ENCODE measurements around the gene NME2.
A peak's percentile ranks its signal among the peaks of the same experiment; 100 is the strongest.
"Not testable (repeated sequence)": the region's sequence is repeated elsewhere in the genome, so short reads cannot be mapped to it uniquely, and the experiment has no call there.

The NME2 gene

DNA sequence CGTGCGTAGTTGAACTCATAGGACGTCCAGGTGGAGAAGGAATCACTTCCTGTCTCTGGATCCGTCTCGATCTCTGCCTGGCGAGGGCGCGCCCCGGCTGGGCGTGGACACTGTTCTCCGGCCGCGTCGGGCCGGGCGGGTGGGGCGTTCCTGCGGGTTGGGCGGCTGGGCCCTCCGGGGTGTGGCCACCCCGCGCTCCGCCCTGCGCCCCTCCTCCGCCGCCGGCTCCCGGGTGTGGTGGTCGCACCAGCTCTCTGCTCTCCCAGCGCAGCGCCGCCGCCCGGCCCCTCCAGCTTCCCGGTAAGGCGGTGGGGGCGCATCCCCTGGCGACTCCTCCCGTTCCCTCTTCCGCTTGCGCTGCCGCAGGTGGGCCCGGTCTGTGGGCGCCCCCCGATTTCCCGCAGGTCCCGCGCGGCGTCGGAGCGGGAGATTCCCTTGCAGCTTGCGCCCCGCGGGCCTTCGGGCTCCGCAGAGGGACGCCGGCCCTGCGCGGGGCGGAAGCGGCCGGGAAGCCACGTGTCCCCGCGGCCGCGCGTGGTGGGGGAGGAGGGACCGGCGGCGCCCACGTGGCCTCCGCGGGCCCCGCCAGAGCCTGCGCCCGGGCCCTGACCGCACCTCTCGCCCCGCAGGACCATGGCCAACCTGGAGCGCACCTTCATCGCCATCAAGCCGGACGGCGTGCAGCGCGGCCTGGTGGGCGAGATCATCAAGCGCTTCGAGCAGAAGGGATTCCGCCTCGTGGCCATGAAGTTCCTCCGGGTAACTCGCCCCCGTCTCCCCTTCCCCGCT lies at the start of gene NME2:
Gene NME2 (plus strand): TSS at position 214 of the 789 bp plus-strand sequence. CDS start 420 bp downstream, at position 634.
- peak; percentile 61 to 97 (median 78) for DNase-seq
- intact Hi-C loops (cut with DNase I) = loop anchor here (2.0 kb wide), 1 partner anchor 94 kb away; the partner anchor contains the start of genes MBTD1 and UTP18

DNA sequence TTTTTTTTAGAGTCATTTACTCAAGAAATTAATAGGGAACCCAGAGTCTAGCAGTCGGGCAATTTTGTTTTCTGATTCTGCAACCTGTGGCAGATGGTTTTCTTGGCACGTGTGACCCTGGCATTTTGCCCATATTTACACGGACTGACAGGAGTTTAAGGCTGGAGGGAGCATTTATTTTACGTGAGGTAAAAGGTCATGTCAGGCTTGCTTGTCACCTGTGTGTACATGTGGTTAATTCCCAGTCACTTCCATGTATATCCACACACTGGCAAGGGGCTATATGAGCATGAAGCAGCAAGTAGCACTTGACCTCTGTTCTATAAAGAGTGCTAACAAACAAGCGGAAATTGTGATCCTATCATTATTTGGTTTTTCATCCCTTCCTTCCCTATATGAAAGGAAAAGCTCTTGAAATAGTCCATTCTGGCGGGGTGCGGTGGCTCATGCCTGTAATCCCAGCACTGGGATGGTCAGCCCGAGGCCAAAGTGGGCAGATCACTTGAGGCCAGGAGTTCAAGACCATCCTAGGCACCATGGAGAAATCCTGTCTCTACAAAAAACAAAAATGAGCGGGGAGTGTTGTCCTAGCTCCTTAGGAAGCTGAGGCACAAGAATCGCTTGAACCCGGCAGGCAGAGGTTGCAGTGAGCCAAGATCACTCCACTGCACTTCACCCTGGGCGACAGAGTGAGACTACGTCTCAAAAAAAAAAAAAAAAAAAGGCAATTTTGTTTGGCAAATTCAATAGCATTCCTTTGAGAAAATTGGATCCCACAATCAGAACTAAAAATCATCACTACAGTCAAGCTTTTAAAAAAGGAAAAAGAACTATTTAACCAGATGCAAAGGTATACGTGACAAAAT lies 47.6 kb upstream of the NME2 start:
- DNase-seq = no peak
- intact Hi-C loops (cut with DNase I) = no loop called here

DNA sequence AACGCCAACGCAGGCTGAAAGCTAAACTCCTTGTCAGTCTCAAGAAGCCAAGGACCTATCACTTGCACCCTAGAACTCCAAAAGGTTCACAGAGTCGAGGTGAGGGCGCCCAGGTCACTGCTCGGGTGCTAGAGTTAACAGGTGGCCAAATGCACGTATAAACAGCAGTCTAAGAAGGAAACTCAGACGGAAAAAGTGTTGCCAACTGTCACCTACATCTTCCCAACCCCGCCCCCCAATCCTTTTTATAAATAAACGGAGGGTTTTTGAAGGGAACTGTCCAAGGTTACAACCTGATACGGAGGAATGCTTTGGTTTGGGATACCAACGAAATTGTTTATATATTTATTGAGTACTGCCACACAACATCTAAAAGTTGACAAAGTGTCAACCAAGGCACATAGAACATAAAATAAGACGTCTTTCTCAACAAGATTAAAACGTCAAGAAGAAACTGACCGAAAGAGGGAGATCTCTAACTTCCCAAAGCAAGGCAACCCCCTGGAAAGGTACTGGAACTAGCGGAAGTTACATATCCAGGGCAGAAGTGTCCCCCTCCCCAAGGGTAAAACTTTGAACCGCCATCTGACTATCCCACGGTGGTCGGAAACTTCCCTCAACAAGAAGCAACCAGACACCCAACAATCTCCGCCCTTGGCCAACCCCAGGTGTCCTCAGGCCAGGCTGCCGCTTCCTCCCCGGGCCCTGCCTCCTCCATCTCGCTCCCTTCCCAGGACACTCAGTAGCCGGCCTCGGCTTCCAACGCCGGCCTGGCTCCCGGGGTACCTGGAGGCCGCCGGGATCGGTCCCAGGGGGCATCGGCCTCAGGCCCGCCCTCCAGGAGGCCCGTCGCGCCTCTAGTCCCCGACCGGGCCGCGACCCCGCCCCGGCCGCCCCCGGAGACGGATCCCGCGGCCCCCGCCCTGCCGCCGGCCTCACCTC lies 46.5 kb upstream of the NME2 start:
- DNase-seq = peak in 4 of 10 donors; percentile 8 to 89 (median 53)
- intact Hi-C loops (cut with DNase I) = loop anchor here (2.0 kb wide), 2 partner anchors 33 to 73 kb away; partner anchors contain the start of gene NME1

DNA sequence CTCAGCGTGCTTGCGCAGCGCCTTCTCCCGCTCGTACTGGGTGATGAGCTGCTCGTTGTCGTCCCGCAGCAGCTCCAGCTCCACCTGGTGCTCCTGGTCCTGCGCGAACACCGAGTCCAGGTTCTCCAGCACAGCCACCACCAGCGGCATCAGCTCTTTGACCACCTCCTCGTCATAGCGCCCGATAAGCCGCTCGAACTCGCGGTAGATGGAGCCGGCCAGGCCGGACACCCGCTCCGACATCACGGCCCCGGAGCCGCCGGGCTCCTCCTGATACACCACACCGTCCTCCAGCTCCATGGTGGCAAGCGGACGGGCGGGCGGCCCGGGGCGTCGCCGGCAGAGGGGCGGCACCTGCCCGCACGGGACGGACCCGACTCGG lies 45.9 kb upstream of the NME2 start:
- peak in 7 of 10 donors; percentile 29 to 89 (median 44) for DNase-seq

DNA sequence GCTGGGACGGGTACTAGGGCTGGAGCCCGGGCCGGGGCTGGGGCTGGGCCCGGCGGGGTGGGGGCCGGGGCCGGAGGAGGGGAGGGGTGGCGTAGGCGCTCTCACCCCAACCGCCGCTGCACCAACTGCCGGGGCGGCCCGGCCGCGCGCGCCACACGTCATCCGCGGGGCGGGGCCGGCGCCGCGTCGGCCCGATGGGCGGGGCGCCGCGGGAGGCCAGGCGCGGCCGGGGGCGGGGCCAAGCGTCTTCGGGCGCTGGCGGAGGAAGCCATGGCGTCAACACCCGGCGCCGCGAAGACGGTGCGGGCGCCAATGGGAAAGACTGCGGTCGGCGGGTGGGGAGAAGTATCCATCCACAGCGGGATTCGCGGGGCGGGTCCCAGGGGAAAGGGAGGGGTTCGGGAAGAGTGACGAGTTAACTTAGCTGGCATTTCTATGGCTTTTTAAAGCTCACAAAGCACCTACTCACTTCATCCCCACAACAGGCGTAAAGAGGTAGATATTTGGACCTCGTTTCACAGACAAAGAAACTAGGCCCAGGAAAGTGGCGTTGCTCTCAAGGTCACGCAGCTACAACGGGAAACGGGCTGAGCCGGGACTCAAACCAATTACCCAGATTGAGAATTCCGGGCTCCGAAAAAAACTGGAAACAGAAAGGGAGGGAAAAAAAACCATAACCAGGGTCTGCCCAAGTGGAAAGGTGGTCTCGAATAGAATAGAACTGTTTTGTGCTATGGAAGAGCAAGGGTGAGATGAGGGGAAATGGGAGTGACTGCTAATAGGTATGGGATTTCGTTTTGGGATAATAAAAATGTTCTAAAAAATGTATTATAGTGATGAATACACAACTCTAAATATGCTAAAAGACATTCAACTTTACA lies 45.2 kb upstream of the NME2 start, which contains the start of gene SPAG9:
Gene SPAG9 (minus strand): TSS at position 130 of the 881 bp plus-strand sequence. CDS start 212 bp downstream, outside the sequence.
- DNase-seq = peak; percentile 81 to 99 (median 93)
- intact Hi-C loops (cut with DNase I) = loop anchor here (2.0 kb wide), 2 partner anchors 32 to 74 kb away; partner anchors contain the start of gene NME1

More for the DNA sequence above, 45.9 kb upstream of the NME2 start:
- intact Hi-C loops (cut with DNase I) = loop anchor here (2.0 kb wide), 2 partner anchors 32 to 74 kb away; partner anchors contain the start of gene NME1

DNA sequence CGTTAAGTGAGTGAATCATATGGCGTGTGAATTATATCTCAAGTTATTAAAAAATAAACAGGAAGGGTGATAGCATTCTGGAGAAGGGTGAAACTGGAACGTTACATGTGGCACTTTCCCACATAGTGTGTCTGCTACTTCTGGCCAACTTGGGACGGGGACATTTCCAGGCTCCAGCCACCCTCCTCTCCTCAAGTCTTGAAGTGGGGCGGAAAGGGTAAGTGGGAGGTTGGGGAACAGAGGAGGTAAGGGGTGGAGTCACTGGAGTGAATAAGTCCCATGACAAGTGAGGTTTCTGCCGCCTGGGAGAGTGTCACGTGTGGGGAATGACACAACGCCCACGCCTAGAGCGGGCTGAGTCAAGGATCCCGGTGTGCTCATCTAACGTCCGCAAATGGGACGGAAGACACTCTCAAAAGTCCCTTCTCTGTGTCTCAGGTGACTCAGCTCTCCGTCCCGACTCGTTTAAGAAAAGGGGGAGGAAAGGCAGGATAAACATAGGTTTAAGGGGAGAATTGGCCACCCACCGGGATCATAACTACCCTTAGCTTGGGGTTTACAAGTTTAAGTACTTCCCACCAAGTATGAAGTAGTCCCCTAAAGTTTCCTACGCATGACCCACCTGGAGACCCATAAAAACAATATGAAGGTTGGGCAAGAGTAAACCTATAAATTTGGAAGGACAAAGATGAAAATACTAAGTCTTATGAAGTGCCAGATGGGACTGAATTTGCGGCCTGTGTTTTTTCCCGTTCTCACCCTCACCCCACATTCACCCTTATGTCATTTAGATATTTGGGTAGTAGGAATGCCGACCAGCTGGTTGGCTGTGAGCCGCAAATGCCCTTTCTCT lies 44.4 kb upstream of the NME2 start:
- peak; percentile 44 to 91 (median 62) for DNase-seq
- intact Hi-C loops (cut with DNase I) = loop anchor here (2.0 kb wide), 2 partner anchors 31 to 75 kb away; partner anchors contain the start of gene NME1

DNA sequence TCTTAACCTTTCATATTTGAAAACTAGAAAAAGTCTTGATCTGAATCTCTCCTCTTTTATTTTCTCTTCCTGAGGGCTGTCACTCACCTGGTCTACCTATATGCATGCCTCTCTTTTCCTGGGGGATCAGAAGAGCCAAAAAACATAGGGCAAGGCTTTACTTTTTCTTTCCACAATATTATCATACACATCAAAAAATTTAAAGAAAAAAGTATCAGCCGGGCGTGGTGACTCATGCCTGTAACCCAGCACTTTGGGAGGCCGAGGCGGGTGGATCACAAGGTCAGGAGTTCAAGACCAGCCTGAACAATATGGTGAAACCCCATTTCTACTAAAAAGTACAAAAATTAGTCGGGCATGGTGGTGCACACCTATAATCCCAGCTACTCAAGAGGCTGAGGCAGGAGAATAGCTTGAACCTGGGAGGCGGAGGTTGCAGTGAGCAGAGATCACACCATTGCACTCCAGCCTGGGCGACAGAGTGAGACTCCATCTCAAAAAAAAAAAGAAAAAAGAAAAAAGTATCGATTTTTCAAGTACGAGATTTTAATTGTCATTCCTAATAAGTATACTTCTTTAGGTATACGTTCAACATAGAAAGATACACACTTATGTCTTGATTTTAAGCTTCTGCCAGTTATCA lies 43.6 kb upstream of the NME2 start:
- DNase-seq = not testable (repeated sequence)

DNA sequence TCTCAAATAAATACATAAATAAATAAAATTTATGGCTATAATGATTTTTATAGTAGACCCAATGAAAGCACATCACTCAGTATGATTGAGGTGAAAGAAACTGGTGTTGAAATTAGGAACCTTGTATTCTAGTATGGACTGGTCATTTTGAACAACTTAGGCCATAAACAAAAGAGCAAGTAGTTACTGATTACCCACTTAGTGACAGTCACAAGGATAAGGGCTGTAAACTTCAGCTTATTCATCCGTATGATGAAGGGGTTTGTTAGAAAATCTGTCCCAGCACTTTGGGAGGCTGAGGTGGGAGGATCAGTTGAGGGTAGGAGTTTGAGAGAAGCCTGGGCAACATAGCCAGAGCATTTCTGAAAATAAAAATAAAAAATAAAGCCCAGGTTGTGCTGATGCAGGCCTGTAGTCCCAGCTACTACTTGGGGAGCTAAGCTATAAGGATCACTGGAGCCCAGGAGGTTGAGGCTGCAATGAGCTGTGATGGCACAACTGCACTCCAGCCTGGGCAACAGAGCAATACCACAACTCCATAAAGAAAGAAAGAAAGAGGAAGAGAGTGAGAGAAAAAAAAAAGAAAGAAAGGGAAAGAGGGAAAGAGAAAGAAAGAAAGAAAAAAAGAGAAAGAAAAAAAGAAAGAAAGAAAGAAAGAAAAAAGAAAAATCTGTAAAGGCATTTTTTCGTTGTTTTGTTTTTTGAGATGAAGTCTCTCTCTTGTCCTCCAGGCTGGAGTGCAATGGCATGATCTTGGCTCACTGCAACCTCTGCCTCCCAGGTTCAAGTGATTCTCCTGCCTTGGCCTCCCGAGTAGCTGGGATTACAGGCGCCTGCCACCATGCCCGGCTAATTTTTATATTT lies 41.3 kb upstream of the NME2 start:
- DNase-seq = no peak
- intact Hi-C loops (cut with DNase I) = no loop called here

More for the DNA sequence above, 43.6 kb upstream of the NME2 start:
- intact Hi-C loops (cut with DNase I) = not testable (repeated sequence)

DNA sequence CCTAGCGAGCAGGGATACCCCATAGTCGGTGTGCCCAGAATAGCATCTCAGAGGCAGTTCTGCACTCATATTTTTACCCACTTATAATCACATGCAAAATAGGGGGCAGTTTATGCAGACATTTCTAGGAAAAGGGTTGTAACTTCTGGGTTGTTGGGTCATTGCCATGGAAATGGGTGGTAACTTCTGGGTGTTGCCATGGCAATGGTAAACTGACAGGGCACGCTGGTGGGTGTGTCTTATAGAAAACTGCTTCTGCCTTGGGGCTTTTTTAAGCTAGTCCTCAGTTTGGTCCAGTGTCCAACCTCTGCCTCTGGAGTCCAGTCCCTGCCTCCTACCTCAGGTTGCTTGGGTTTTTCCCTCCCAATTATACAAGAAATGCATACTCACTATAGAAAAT lies 38.1 kb upstream of the NME2 start:
- DNase-seq = no peak
- intact Hi-C loops (cut with DNase I) = no loop called here

DNA sequence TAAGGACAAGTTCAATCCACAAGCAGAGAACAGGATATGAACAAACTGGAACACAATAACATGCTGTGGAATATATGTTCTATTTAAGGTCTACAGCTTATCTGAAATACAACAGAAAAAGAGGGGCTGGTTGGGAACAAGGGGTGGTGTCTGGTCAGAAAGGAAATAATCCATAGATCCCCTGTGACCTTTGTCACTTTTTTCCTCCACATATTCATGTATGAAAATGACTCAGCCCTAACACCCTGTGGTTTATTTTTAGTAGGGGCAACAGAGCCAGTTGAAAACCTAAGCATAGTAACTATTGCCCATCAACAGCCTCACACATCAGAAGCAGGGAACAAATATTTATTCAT lies 33.3 kb upstream of the NME2 start:
- no peak for DNase-seq
- intact Hi-C loops (cut with DNase I) = no loop called here

DNA sequence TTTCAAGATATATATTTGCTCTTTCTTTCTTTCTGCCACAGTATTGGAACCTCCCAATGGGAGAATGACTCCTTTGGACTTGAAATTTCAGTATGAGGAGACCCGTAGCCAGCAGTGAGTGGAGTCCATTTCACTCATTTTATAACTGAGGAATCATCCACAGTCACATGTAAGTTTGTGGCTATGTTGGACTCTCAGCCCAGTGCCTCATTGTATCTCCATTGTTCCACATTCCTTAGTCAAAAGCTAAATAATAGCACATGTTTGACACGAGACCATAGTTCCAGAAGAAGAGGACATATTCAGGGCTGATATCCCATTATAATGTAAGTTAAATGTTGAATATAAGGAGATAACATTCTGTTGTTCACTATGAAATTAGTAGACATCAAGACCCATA lies 32.8 kb upstream of the NME2 start:
- no peak for DNase-seq
- intact Hi-C loops (cut with DNase I) = no loop called here

DNA sequence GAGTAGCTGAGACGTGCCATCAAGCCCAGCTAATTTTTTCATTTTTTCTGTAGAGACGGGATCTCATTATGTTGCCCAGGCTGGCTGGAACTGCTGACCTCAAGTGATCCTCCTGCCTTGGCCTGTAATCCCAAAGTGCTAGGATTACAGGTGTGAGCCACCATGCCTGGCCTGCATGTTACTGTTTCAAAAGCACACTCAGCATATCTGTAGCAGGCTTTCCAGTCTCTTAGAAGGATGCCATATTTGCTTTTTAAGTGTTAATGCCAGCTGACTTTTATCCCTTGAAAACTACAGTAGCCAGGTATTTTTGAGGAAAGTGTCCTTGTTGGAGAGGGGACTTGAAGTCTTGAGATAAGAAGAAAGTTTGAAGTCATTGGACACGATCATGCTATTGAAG lies 30.3 kb upstream of the NME2 start:
- no peak for DNase-seq
- intact Hi-C loops (cut with DNase I) = no loop called here

DNA sequence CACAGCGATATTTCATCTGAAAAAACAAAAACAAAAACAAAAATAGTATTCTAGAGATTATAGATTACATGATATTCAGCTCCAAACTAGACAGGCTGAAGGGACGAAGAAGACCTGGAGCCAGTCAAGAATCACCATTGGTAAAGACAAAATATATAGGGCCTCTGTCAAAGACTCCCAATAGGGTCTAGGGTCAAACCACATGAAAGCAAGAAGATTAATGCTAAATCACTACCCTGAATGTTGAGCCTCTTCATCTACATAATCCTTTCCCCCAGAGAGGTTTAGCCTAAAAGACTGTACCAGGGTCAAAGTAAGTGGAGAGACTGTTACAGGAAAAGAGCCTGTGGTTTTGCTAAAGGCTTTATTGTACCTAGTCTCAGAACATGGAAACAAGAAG lies 23.6 kb upstream of the NME2 start:
- DNase-seq = no peak
- intact Hi-C loops (cut with DNase I) = no loop called here

DNA sequence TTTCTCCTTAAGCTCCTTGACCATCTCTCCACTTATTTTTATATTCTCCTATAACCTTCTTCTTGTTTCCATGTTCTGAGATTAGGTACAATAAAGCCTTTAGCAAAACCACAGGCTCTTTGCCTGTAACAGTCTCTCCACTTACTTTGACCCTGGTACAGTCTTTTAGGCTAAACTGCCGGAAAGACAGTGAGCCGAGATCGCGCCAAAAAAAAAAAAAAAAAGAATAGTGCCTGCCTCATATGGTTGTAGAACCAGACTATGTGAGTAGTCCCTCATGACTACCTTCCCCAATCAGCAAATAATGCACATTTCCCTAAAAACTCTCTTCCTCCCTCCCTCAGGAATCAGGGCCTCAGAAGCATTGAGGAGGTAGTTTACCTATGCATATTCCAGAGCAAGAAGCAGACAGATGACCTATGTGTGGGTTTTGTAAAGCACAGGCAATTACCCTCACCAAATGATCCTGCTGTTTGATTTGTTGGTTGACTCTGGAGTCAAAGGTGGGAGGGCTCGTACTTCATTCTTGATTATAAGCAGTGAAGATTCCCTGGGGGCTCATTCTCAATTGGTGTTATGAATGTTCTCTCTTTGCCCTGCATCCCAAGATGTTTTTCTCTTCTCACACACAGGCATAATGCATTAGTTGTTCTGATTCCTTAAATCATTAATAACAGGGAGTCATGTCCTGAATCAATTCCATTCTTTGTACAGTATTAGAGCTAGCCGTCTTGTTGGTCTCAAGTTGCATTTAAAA lies 21.8 kb upstream of the NME2 start:
- no peak for DNase-seq
- intact Hi-C loops (cut with DNase I) = no loop called here

DNA sequence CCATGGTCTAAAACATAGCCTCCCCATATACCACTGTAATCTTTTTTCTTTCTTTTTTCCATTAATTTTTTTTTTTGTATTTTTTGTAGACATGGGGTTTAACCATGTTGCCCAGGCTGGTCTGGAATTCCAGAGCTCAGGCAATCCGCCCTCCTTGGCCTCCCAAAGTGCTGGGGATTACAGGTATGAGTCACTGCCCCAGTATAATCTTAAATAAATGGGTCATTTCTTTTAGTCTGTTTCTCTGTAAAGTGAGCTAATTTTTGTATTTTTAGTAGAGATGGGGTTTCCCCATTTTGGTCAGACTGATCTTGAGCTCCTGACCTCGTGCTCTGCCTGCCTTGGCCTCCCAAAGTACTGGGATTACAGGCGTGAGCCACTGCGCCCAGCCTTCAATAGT lies 18.6 kb upstream of the NME2 start:
- no peak for DNase-seq
- intact Hi-C loops (cut with DNase I) = no loop called here

DNA sequence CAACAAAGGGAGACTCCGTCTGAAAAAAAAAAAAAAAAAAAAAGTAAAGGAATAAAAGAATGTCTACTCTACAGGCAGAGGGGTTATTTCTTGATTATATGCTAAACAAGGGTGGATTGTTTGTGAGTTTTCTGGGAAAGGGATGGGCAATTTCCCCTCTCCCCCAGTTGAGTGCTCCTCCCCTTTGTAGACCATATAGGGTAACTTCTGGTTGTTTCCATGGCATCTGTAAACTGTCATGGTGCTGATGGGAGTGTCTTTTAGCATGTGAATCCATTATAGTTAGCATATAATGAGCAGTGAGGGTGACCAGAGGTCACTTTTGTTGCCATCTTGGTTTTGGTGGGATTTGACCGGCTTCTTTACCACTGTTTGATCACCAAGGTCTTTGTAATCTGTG lies 17.0 kb upstream of the NME2 start:
- no peak for DNase-seq
- intact Hi-C loops (cut with DNase I) = no loop called here
